GM12878 (cell line): ENCODE data around the gene HSD11B1. TPM values are rescaled to one million over a fixed set of nuclear protein-coding genes. Genes with fewer than 3 reads are reported as not detected.

Experiments used
- ATAC-seq: fragments of 200-7000 bp; cut with Tn5 transposase; 3 replicates; pipeline ENCODE4 v1.9.1; 2020; ENCODE audit warnings: mild to moderate bottlenecking, moderate library complexity
- BruUV-seq: library from RNA; stranded (reverse); fragments of 400-500 nt; replicated peaks from 2 replicates; lab custom pipeline; 2021; lab: Mats Ljungman, UMichigan
- CTCF ChIA-PET: fragments of 300-600 bp; sonication (Branson Sonifier 250); formaldehyde crosslinking; extraction: SDS; loops from one replicate; lab custom pipeline; 2021; ENCODE audit warnings: inconsistent platforms; lab: Yijun Ruan, JAX
- POLR2A ChIA-PET: fragments of 350-600 bp; formaldehyde crosslinking; extraction: SDS; loops from one replicate; lab custom pipeline; 2021; ENCODE audit warnings: inconsistent platforms; lab: Charles Lee
- RAD21 ChIA-PET: fragments of 300-600 bp; sonication (Branson Sonifier 250); formaldehyde crosslinking; loops from one replicate; lab custom pipeline; 2023; ENCODE audit warnings: antibody characterized with exemption; ENCODE audit not compliant: unreplicated experiment; lab: Charles Lee
- SMC1A ChIA-PET: fragments of 300-600 bp; sonication (Branson Sonifier 250); formaldehyde crosslinking; loops from one replicate; lab custom pipeline; 2023; ENCODE audit not compliant: unreplicated experiment, uncharacterized antibody; lab: Charles Lee
- DNase-seq: peaks from one replicate; pipeline ENCODE4 v3.0.0-alpha.2; 2011; ENCODE audit warnings: low read depth, low spot score
- FAIRE-seq: peaks from 3 replicates; lab custom pipeline; 2011; peaks lifted over from hg19 to GRCh38; lab: Jason Lieb, UNC
- H2AFZ ChIP-seq: 2 replicates; pipeline ENCODE4 v1.6.0; 2011; ENCODE audit warnings: low read depth, low read length, control low read depth; ENCODE audit not compliant: control insufficient read depth
- H3K27ac ChIP-seq: 2 replicates; pipeline ENCODE4 v1.5.1; 2011; ENCODE audit warnings: control low read depth; ENCODE audit not compliant: control insufficient read depth, insufficient read depth
- H3K27me3 ChIP-seq, 2 experiments: replicated peaks in 1 of 2; 2 replicates each; pipeline versions ENCODE4 v1.6.0 to v1.6.1; 2011; ENCODE audit warnings: low read length in 1 of 2; ENCODE audit not compliant: control insufficient read depth in 2 of 2, insufficient read depth in 2 of 2
- H3K36me3 ChIP-seq, 2 experiments: 2 replicates each; pipeline ENCODE4 v1.5.1; 2011; ENCODE audit warnings: low read length in 1 of 2; ENCODE audit not compliant: control insufficient read depth in 2 of 2, insufficient read depth in 2 of 2
- H3K4me1 ChIP-seq: 2 replicates; pipeline ENCODE4 v1.6.1; 2011; ENCODE audit warnings: mild to moderate bottlenecking, low read length, moderate library complexity, mixed read lengths; ENCODE audit not compliant: control insufficient read depth, insufficient read depth
- H3K4me2 ChIP-seq: 2 replicates; pipeline ENCODE4 v1.6.0; 2011; ENCODE audit warnings: control low read depth; ENCODE audit not compliant: control insufficient read depth, insufficient read depth
- H3K4me3 ChIP-seq: fragments of 200-600 bp; sonication (generic); 2 replicates; pipeline ENCODE4 v1.5.1; 2016
- H3K79me2 ChIP-seq: 2 replicates; pipeline ENCODE4 v1.6.0; 2011; ENCODE audit warnings: low read length; ENCODE audit not compliant: control insufficient read depth, insufficient read depth
- H3K9ac ChIP-seq: 2 replicates; pipeline ENCODE4 v1.8.0; 2011; ENCODE audit warnings: low read length, control low read depth, mixed read lengths; ENCODE audit not compliant: control insufficient read depth, insufficient read depth
- H3K9me3 ChIP-seq: replicated peaks from 3 replicates; pipeline ENCODE4 v1.5.1; 2011; ENCODE audit warnings: mild to moderate bottlenecking, low read length; ENCODE audit not compliant: control insufficient read depth, insufficient read depth
- H4K20me1 ChIP-seq: 2 replicates; pipeline ENCODE4 v1.6.0; 2011; ENCODE audit not compliant: control insufficient read depth, insufficient read depth
- IKZF1 ChIP-seq: fragments of 450-650 bp; conservative IDR thresholded peaks from 2 replicates; pipeline ENCODE4 v1.6.1; 2017; ENCODE audit warnings: antibody characterized with exemption, mild to moderate bottlenecking
- RAD51 ChIP-seq: fragments of 450-650 bp; IDR thresholded peaks from 2 replicates; pipeline ENCODE4 v1.6.1; 2016; ENCODE audit warnings: moderate library complexity, mild to moderate bottlenecking, inconsistent platforms
- RUNX3 ChIP-seq: IDR thresholded peaks from 2 replicates; pipeline ENCODE4 v1.6.1; 2012; ENCODE audit warnings: low read length, inconsistent platforms
- SMARCA5 ChIP-seq: fragments of 450-650 bp; IDR thresholded peaks from 2 replicates; pipeline ENCODE4 v1.6.1; 2017; ENCODE audit warnings: mild to moderate bottlenecking
- TCF7 ChIP-seq: IDR thresholded peaks from 2 replicates; pipeline ENCODE4 v1.6.1; 2014; ENCODE audit warnings: antibody characterized with exemption, borderline replicate concordance
- WGBS: methylation state at CpG from one replicate; pipeline ENCODE4 v1.1.6; 2016; ENCODE audit warnings: low lambda C conversion rate; ENCODE audit not compliant: insufficient replicate concordance, insufficient coverage; ENCODE audit errors: missing lambda C conversion rate; 5-methylcytosine and 5-hydroxymethylcytosine counted together
- in situ Hi-C: fragments of 300-500 bp; cut with MboI; formaldehyde crosslinking; loops from 9 replicates; pipeline ENCODE4 v1.14.3; 2018; ENCODE audit warnings: mixed read lengths
- intact Hi-C: fragments of 100-400 bp; cut with micrococcal nuclease; formaldehyde crosslinking; loops from one replicate; pipeline ENCODE4 v1.14.2; 2022; ENCODE audit not compliant: unreplicated experiment
- polyA plus RNA-seq, 11 experiments: library from polyadenylated mRNA; depleted of rRNA in 4 of 11; unstranded in 6 of 11; stranded (reverse) in 5 of 11; fragments of >200 nt; fragmentation: Nextera tagmentation in 4 of 11; fragmentation: Illumina TruSeq in 1 of 11; extraction: Ambion mirVana in 4 of 11; extraction: Trizol in 1 of 11; gene quantifications; 1 replicate in 1 of 11; 2 replicates in 10 of 11; pipeline versions ENCODE4 v1.2.1 to v1.2.3, GENCODE V29; 2011 to 2016; ENCODE audit warnings: inconsistent platforms in 2 of 11, missing spikeins in 2 of 11, low read depth in 1 of 11
- total RNA-seq, 4 experiments: library from RNA; depleted of rRNA in 3 of 4; stranded (reverse); fragments of >200 nt in 3 of 4; fragmentation: Illumina TruSeq in 1 of 4; extraction: Trizol in 1 of 4; gene quantifications; 2 replicates each; pipeline versions ENCODE4 v1.2.1 to v1.2.3, GENCODE V29; 2013 to 2021

The HSD11B1 gene
- total and polyA plus RNA-seq, 10 of the 15 experiments (the other 5 are each of a cell fraction or from before 2014, with no cell fraction given), result 0.04 to 0.27 (median 0.15) TPM; not detected in 7

DNA sequence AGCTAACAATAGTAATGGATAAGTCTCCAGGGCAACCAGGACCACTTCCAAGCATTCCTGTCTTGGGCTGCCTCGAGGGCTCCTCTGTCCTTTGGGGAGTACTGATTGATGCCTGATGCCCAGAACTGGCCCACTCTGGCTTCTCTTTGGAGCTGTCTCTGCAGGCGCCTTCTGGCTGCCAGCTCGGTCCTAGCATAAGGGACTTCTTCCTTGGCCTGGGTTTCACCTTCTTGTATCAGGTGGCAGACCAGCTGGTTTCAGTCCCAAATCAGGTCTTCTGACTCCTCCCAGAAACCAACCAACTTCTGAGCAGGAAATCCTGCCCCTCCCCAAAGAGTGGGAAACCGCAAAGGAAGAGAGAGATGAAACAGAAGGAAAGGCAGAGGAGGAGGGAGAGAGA, 18.8 kb upstream of the HSD11B1 start:
- Histone ChIP-seq H3K9me3 (no peaks in the 10 kb centered on the region), H3K9ac (no peak overlapping the region), H3K4me3 (no peak overlapping the region), H2AFZ (no peak overlapping the region), H4K20me1 (no peaks in the 10 kb centered on the region), H3K4me1 (no peaks in the 10 kb centered on the region), H3K79me2 (no peaks in the 10 kb centered on the region), H3K27me3 (no peaks in the 10 kb centered on the region), H3K27ac (no peak overlapping the region), H3K4me2 (no peak overlapping the region), H3K36me3 (no peaks in the 10 kb centered on the region)
- BruUV-seq, result no TSS peak
- intact Hi-C loops (loop anchor here (5.0 kb wide), 1 partner anchor 39 kb away; no protein-coding TSS in a partner anchor), in situ Hi-C loops (no loop called here)
- FAIRE-seq, result no peak
- TF ChIP-seq IKZF1 (peak; percentile 17; the same call in 1 of the 2 replicates), SMARCA5 (no peak), RUNX3 (peak; percentile 33; the same call in 1 of the 2 replicates), RAD51 (0 out of 2 replicates have a peak, but pooled peaks have one; percentile 11)
- peak; percentile 88 for ATAC-seq
- SMC1A ChIA-PET, result interaction anchor here (0.9 to 14.7 kb wide), 8 partner anchors 11 to 118 kb away, joined by 3 to 128 read pairs (median 10); partner anchors contain the start of genes G0S2 and LAMB3
- CTCF ChIA-PET, result interaction anchor here (0.6 to 15.2 kb wide), 15 partner anchors 8 to 655 kb away, joined by 3 to 307 read pairs (median 7); partner anchors contain the start of genes CAMK1G and G0S2
- 28% methylated on average over 4 of the region's 4 CpGs for WGBS
- POLR2A ChIA-PET, result interaction anchor here (3.3 kb wide), 1 partner anchor 11 kb away, joined by 14 read pairs; the partner anchor contains the start of gene G0S2
- RAD21 ChIA-PET, result interaction anchor here (0.8 to 2.1 kb wide), 8 partner anchors 13 to 79 kb away, joined by 3 to 12 read pairs (median 4); partner anchors contain the start of gene LAMB3
- no peak for DNase-seq

DNA sequence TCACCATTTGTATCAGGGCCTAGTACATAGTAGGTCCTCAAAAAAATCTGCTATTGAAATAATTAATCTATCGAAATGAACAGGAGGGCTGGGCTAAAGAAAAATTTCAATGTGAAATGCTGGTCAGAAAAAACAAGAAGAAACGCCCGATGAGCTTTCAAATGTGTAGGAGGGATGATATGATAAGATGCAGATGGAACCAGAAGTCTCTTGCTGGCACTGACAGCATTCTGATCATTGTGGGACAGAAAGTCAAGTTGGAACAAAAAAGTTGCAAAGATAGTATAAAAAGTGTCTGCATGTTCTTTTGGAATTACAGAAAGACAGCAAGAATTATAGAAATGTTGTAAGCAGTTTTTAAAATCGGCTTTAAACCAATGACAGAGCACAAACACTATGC, 18.3 kb upstream of the HSD11B1 start:
- H2AFZ ChIP-seq, result no peak overlapping the region
- BruUV-seq, result no TSS peak
- TF ChIP-seq TCF7, result no peak
- FAIRE-seq (no peak), ATAC-seq (no peak), DNase-seq (no peak)
- intact Hi-C loops, result loop anchor here (5.0 kb wide), 1 partner anchor 39 kb away; no protein-coding TSS in a partner anchor
- no peak overlapping the region for H3K9ac ChIP-seq
- H3K4me3 ChIP-seq, result no peak overlapping the region
- no peaks in the 10 kb centered on the region for H4K20me1 ChIP-seq
- H3K36me3 ChIP-seq, result no peaks in the 10 kb centered on the region
- no peak overlapping the region for H3K27ac ChIP-seq
- ChIA-PET SMC1A (interaction anchor here (0.9 to 14.7 kb wide), 9 partner anchors 10 to 119 kb away, joined by 3 to 128 read pairs (median 8); partner anchors contain the start of genes G0S2 and LAMB3), CTCF (interaction anchor here (0.6 to 15.2 kb wide), 14 partner anchors 7 to 655 kb away, joined by 3 to 307 read pairs (median 9); partner anchors contain the start of genes CAMK1G and G0S2), POLR2A (interaction anchor here (3.3 kb wide), 1 partner anchor 11 kb away, joined by 14 read pairs; the partner anchor contains the start of gene G0S2), RAD21 (interaction anchor here (0.8 to 2.1 kb wide), 7 partner anchors 13 to 79 kb away, joined by 3 to 12 read pairs (median 4); partner anchors contain the start of gene LAMB3)
- no peaks in the 10 kb centered on the region for H3K4me1 ChIP-seq
- no peaks in the 10 kb centered on the region for H3K27me3 ChIP-seq
- WGBS, result 66% methylated on average over 4 of the region's 4 CpGs
- no peaks in the 10 kb centered on the region for H3K9me3 ChIP-seq
- in situ Hi-C loops, result no loop called here
- no peak overlapping the region for H3K4me2 ChIP-seq
- H3K79me2 ChIP-seq, result no peaks in the 10 kb centered on the region
